Skin epidermis (tissue), 12 donors: ENCODE results near the gene MGAT3.
A peak's percentile ranks its signal among the peaks of the same experiment; 100 is the strongest.
"Not testable (repeated sequence)": the region's sequence is repeated elsewhere in the genome, so short reads cannot be mapped to it uniquely, and the experiment has no call there.

ENCODE experiments used
- H3K27ac ChIP-seq, 21 experiments: fragments of 200-600 bp; sonication (generic) in 11 of 21; one replicate each; pipeline ENCODE4 v1.5.0; 2020; ENCODE audit warnings: mild to moderate bottlenecking in 3 of 21, inconsistent platforms in 2 of 21, moderate library complexity in 2 of 21
- H3K4me3 ChIP-seq, 7 experiments: fragments of 200-600 bp; sonication (generic) in 2 of 7; one replicate each; pipeline ENCODE4 v1.5.0; 2020; ENCODE audit warnings: inconsistent platforms in 2 of 7, mild to moderate bottlenecking in 2 of 7, moderate library complexity in 1 of 7

Gene MGAT3

DNA sequence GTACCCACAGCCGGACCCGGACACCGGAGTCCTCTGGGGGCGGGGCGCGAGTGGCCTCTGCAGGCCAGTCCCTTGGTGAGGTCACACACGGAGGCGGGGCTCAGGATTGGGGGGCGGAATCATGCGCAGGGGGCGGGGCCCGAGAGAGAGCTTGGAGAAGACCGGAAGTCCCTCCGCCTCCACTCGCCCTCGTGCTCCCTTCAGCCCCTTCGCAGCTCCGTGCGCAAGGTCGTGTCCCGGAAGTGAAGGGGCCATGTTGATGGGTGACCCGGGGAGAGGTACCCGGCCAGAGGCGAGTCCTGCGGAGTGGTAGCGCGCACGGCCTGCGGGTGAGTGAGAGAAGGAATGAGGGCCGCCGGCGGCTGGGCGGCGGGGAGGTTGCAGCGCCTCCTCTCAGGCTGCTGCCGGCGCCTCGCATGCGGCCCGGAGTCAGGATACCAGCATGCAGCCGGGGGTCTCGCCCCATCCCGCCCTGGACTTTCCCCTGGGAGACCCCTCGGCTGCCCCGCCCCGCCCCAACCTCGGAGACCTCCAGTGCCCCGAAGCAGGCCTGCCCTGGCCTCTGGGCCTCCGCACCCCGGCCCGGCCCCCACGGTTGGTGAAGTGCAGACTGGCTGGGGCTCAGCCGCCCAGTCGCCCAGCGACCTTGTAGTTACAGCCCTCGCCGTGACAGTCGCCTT, 45.4 kb downstream of the MGAT3 start, which contains the start of gene MIEF1:
MIEF1 (plus strand) TSS at position 182 of the 680 bp plus-strand sequence. CDS start 9,005 bp downstream, outside the sequence.
- peak within 1 kb of the TSS; percentile 80 to 100 (median 97) for H3K4me3 ChIP-seq
- peak within 1 kb of the TSS in 20 of 21 experiments; percentile 61 to 90 (median 86) for H3K27ac ChIP-seq

DNA sequence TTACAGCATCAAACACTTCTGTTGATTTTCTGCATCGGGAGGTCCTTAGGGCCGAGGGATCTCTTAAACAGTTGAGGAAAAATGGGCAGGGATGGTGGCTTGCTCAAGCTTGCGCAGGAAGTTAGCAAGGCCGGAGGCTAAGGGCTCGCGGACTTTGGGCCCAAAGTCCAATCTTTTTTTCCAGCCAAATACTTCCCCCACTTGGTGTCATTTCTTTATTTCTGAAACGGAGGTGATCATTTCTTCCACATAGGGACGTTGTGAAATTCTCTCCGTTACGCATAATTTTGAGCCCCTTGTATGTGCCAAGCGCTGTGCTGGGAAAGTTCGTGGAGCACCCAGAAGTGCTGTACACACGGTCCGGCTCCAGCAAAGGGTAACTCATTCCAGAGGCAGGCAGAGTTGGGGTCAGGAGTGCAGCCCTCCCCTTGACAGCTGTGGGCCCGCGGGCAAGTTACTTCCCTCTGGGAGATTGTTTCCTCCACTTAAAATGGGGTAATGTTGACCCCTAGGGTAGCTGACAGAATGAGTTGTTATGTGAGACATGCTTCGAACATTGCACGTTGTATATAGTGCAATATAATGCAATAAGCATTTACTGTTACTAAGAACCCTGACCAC, 46.1 kb downstream of the MGAT3 start:
- Histone ChIP-seq H3K27ac (peak overlapping the region in 20 of 21 experiments; percentile 49 to 90 (median 86)), H3K4me3 (peak overlapping the region; percentile 80 to 100 (median 97))

DNA sequence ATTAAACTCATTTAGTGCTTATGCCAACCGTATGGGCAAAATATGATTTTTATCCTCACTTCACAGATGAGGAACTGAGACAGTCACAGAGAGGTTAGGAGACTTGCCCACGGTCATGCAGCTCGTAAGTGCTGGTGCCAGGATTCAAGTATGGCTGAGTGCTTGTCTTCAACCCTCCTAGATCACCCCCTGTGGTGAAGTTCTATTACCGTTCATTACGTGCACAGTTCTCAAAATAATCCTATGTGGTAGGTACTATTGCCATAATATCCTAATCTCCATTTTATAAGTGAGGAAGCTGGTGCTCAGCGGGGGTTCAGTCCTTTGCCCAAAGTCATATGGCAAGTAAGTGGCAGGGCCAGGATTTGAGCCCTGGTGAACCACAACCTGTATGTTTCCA, 46.8 kb downstream of the MGAT3 start:
- H3K4me3 ChIP-seq, result peak overlapping the region in 1 of 7 experiments; percentile 80
- H3K27ac ChIP-seq, result peak overlapping the region in 2 of 21 experiments; percentile 87

DNA sequence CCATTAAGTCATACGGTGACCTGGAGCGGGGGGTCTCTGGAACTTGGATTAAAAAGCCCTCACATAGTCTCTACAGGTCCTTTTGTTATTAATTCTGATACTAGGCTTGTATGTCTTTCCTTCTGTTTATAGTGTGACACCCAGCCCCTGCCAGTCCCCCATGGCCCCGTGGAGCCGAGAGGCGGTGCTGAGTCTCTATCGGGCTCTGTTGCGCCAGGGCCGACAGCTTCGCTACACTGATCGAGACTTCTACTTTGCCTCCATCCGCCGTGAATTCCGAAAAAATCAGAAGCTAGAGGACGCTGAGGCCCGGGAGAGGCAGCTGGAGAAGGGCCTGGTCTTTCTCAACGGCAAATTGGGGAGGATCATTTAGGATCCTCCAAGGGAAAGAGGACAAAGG, 47.3 kb downstream of the MGAT3 start:
- Histone ChIP-seq H3K4me3 (no peak overlapping the region), H3K27ac (no peak overlapping the region)

DNA sequence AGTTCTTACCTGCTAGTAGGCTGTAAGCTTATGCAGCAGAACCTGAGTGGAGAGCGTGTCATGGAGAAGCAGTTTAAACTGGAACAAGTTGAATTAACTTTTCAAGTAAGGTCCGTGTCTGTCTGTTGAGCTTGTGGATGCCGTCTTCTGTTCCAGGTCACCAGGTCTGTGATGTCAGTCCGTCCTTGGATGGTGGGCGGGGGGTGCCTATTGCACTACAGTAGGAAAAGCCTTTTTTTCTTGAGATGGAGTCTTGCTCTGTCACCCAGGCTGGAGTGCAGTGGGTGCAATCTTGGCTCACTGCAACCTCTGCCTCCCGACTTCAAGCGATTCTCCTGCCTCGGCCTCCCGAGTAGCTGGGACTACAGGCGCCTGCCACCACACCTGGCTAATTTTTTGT, 50.2 kb downstream of the MGAT3 start:
- H3K4me3 ChIP-seq, H3K27ac ChIP-seq: not testable (repeated sequence)

DNA sequence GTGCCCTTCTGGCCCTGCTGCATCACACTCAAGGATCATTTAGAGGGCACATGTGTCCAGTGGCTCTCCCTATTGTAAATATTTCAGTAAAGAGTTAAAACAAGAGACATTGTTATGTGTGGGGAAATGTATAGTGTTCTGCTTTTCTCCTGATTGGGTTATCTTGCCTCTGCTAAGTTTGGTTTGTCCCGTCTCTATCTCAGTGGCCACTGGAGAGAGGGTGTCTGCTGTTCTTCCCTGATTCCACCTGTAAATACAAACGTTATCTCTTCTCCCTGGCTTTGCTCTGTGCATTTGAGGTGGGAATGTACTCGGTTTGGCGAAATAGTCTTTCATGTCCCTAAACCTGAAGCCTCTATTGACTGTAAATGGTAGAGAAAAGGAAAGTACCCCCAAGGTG, 51.6 kb downstream of the MGAT3 start:
- no peak overlapping the region for H3K4me3 ChIP-seq
- no peak overlapping the region for H3K27ac ChIP-seq

DNA sequence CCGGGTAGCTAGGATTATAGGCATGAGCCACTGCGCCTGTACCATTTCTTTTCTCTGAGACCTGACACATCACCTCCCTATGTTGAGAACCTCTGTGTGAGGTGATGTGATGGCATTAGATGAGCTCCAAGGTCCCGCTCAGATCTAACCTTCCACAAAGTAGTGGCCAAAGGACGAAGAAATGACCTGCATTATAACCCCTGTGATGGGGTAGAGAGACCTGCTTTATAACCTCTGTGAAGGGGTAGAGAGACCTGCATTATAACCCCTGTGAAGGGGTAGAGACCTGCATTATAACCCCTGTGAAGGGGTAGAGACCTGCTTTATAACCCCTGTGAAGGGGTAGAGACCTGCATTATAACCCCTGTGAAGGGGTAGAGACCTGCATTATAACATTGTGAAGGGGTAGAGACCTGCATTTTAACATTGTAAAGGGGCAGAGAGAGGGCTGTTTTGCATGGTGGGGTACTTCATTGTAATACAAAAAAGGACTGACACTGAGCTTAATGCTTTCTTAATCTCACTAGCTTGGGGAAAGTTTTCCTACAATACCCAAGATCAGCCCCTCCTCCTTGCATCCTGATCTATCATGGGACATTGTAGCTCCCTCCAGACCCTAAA, 53.8 kb downstream of the MGAT3 start:
- H3K4me3 ChIP-seq, result no peak overlapping the region
- H3K27ac ChIP-seq, result no peak overlapping the region

DNA sequence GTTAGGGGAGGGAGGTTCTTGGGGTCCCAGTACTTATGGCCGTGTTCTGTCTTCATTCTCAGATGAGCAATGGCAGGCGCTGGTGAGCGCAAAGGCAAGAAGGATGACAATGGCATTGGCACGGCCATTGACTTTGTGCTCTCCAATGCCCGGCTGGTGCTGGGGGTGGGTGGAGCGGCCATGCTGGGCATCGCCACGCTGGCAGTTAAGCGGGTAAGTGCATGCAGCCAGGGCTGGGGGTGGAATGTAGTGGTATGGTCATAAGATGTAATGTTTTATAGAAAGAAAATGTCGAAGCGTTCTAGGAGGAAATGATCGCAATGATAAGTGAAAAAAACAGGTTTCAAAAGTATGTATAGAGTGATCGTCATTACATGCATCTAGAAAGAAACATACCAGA, 54.4 kb downstream of the MGAT3 start:
- H3K4me3 ChIP-seq, result no peak overlapping the region
- H3K27ac ChIP-seq, result no peak overlapping the region

DNA sequence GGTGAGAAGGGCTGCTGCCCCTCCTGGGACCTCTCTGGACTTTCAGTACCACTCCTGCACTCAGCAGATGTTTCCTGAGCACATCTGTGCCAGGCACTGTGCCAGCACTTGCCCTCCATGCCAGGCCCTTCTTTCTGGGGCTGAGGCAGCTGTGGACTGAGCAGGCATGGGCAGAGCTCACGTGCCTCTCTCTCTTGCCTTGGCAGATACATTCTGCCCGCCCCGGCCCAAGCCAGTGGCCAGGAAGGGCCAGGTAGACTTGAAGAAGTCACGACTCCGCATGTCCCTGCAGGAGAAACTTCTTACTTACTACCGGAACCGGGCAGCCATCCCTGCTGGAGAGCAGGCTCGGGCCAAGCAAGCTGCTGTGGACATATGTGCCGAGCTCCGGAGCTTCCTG, 55.2 kb downstream of the MGAT3 start:
- Histone ChIP-seq H3K27ac (no peak overlapping the region), H3K4me3 (no peak overlapping the region)

DNA sequence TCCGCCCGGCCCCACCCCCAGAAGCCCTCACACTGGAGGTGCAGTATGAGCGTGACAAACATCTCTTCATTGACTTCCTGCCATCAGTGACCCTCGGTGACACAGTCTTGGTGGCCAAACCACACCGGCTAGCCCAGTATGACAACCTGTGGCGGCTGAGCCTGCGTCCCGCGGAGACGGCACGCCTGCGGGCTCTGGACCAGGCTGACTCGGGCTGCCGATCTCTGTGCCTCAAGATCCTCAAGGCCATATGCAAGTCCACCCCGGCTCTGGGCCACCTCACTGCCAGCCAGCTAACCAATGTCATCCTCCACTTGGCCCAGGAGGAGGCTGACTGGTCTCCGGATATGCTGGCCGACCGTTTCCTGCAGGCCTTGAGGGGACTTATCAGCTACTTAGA, 57.0 kb downstream of the MGAT3 start:
- no peak overlapping the region for H3K27ac ChIP-seq
- no peak overlapping the region for H3K4me3 ChIP-seq

DNA sequence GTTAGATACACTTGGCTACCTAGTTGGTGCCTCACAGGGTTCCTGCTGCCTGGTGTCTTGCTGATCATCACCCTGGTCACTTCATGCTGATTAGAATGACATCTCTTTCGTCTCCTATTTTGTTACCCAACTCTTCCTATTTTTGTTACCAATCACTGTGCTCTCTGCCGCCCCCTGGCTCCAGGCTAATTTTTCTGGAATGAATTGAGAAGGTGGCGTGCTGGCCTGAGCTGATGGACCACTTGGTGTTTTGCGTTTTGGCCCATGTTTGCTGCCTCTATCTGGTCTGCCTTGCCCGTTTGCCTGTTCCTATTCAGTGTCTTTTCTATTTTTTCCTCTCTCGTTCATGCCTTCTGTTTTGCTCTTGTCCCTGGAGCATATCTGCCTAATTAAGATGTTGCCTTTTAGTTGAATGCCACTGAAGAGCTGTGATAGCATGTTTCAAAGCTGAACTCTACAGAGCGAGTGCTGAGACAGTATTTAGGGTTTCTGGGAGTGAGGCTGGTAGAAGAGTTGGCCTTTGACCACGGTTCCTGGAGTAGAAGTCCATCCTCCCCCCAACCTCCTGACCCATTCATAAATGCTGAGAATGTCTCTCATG, 57.7 kb downstream of the MGAT3 start:
- Histone ChIP-seq H3K4me3 (no peak overlapping the region), H3K27ac (no peak overlapping the region)

DNA sequence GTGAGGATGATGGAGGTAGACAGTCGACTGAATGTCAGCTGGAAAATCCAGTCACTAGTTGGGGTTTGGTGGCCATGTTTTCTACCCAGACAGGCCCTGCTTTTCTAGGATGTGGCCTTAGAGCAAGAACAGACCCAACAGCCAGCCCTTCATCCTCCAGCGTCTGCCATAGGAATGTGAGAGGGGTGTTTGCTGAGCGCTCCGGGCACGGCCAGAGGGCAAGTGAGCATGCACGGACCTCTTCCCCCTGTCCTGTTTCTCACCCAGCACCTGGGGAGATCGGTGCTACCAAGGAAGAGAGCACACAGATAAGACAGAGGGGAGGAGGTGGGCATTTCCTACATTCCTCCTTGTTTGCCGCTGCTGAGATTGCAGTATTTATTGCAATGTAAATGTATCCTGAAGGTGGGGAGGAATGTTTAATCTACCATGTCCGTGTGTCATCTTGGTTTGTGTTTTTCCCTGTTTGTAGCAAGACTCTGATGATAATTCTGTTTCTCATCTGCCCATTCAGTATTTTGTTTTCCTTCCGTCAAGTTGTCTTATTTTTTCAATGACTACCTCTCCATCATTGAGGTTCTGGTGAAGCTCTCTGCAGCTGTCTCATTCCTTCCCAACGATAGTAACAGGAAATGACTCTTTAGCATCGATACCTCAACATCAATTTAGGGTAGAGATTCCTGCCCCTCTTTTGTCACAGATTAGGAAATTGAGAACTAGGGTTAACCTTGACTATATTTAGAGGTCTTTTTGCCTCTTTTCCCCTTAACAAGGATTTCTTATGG, 58.6 kb downstream of the MGAT3 start:
- no peak overlapping the region for H3K4me3 ChIP-seq
- no peak overlapping the region for H3K27ac ChIP-seq

DNA sequence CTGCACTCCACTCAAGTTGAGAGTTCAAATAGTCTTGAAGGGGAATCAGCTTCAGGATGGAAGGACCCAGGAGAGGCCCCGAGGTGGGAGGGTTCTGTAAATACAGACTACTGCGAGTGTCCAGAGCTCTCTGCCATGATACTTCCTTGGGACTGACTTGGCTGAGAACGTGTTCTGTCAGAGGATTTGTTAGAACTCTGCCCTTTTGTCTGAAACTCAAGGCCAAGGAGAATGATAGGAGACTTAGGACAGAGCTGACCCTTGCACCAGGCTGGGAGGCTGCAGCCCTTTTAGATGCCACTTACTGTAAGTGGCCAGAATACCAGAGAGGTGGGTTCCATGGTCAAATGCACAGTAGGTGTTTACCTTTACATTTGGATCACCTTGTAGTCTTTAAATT, 60.7 kb downstream of the MGAT3 start:
- no peak overlapping the region for H3K27ac ChIP-seq
- H3K4me3 ChIP-seq, result no peak overlapping the region

DNA sequence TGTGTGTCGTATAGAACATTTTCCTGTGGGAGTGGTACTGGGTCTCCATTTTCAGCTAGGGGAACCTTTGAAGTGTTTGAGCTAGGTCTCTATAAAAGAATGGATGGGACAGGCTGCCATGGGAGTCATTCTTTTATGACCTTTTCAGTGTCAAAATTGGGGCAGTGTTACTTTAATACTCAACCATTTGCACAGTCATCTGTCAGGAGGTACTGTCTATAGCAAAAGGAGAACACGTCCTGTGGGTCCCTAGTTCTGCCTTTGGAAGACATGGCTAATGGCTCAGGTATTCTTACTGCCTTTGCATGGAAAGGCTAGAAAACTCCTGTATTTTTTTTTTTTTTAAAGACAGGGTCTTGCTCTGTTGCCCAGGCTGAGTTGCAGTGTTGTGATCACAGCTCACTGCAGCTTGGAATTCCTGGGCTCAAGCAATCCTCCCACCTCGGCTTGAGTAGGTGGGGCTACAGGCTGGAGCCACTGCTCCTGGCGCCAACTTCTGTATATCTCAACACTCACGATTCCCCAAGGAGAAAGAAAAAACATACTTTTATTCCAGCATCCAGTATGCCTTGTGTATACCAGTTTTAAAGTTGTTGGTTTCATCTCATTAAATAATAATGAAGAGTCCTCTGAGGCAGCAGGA, 61.5 kb downstream of the MGAT3 start:
- H3K4me3 ChIP-seq, result no peak overlapping the region
- H3K27ac ChIP-seq, result peak overlapping the region in 9 of 21 experiments; percentile 97 to 100 (median 99)

DNA sequence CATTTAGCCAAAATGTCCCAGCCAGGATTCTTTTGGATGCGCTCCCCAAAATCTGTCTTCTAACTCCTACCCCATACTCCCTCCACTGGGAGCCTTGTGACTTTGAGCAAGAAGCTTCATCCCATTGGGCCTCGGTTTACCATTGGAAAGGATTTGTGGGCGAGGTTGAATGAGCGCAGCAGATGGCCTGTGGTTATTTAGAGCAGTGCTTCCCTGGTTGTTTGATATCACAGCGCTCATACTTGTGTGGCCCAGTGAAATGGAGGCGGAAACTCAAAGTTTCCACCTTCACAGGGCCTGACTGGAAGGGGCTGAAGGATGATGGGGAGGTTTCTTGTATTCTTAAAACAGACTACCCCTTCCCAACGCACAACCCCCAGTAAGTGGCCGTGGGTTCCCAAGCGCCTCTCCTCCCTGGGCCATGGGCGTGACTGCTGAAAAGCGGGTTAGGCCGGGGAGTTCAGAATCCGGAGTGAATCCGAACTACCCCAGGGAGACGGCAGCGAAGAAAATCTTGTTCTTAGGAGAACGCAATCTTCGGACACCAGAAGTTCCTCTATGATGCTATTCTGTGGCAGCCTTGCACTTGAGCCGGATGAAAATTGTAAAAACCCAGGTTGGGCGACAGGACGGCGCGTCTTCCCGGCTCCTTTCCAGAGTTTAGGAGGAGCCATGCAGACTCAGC, 62.3 kb downstream of the MGAT3 start:
- Histone ChIP-seq H3K27ac (peak overlapping the region; percentile 84 to 100 (median 99)), H3K4me3 (peak overlapping the region; percentile 83 to 100 (median 91))

DNA sequence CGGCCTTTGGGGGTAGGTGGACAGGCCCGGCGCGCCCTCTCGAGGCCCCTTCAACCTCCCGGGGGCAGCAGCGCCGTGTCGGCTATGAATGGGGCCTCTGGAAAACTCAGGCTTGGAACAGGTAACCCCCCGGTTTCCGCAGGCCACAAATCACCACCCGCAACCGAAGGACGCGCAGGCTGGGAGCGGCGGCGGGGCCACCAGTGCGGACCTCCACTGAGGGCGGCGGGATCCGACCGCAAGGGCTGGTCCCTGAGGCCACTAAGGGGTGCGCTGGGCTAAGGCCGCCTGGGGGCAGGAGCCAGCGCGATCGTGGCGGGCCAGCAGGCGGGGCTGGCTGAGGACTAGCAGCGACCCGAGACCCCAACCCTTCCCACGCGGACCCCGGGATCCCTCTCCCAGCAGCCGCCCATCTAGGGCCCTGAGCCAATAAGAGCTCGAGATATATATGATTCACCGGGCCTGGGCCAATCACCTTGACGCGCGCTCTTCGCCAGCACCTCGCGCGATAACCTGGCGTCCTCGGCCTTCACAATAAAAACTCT, 62.9 kb downstream of the MGAT3 start:
- Histone ChIP-seq H3K4me3 (peak overlapping the region; percentile 83 to 100 (median 91)), H3K27ac (peak overlapping the region; percentile 84 to 100 (median 99))

DNA sequence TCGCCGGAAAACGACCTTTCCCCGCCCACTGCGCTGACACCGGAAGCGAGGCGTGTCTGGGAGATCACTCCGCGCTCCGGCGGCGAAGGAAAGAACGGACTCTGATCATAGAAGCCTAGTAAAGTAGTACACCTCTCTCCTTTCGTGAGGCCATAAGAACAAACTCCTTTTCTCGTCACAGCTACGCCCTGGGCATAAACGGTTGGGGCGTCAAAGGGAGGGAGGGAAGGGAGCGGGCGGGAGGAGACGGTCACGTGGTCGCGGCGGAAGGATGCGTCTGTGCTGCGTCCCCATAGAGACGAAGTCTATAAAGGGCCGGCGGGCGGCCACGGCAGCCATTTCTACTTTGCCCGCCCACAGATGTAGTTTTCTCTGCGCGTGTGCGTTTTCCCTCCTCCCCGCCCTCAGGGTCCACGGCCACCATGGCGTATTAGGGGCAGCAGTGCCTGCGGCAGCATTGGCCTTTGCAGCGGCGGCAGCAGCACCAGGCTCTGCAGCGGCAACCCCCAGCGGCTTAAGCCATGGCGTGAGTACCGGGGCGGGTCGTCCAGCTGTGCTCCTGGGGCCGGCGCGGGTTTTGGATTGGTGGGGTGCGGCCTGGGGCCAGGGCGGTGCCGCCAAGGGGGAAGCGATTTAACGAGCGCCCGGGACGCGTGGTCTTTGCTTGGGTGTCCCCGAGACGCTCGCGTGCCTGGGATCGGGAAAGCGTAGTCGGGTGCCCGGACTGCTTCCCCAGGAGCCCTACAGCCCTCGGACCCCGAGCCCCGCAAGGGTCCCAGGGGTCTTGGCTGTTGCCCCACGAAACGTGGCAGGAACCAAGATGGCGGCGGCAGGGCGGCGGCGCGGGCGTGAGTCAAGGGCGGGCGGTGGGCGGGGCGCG, 63.7 kb downstream of the MGAT3 start, which contains the start of gene ATF4:
ATF4 (plus strand) TSS at position 337 of the 880 bp plus-strand sequence. CDS start 884 bp downstream, outside the sequence.
- Histone ChIP-seq H3K27ac (peak within 1 kb of the TSS; percentile 94 to 100 (median 99)), H3K4me3 (peak within 1 kb of the TSS; percentile 83 to 100 (median 91))
